Stimulated activated effector memory CD8-positive, alpha-beta T cell treated with anti-CD3 and anti-CD28 coated beads, Interleukin-12 subunit alpha, Interleukin-12 subunit beta, amount 100 ng/mL, for 72 hours (primary cell): ENCODE measurements around the gene SLC24A3.

Experiments
- ATAC-seq: fragments of 150-1000 bp; cut with Tn5 transposase; 2 replicates; pipeline ENCODE4 v1.10.0; 2021
- DNase-seq, 2 donors: peaks; one replicate each; pipeline ENCODE4 v3.0.0; 2021 to 2022; ENCODE audit warnings: low spot score in 2 of 2
- H3K27ac Mint-ChIP-seq: one replicate; pipeline ENCODE4 v1.8.0; 2022; ENCODE audit warnings: mild to moderate bottlenecking, mixed read lengths
- H3K36me3 Mint-ChIP-seq: one replicate; pipeline ENCODE4 v1.8.0; 2022; ENCODE audit warnings: mild to moderate bottlenecking, mixed read lengths
- H3K4me1 Mint-ChIP-seq: one replicate; pipeline ENCODE4 v1.8.0; 2022; ENCODE audit warnings: mixed read lengths
- H3K4me3 Mint-ChIP-seq: one replicate; pipeline ENCODE4 v1.8.0; 2022; ENCODE audit warnings: mild to moderate bottlenecking, mixed read lengths
- H3K9me3 Mint-ChIP-seq: one replicate; pipeline ENCODE4 v1.8.0; 2022; ENCODE audit warnings: mixed read lengths

Gene SLC24A3

DNA sequence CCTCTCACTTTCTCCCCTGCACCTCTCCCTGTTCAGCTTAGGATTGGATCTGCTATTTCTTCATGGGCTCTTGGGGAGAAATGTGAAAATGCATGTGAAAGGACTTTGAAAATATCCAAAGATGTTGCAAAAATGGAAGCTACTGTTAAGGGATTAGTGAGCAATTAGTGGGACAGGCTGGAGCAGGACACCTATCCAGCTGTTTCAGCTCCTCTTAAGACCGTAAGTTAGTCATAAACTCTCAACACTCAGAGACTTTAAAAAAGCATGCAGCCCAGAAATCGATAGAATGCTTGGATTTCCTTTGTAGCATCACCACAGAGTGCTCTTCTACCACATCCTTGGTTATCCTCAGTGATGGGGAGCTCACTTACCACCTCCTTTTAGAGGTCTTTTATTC, 88.7 kb downstream of the SLC24A3 start:
- no peaks in the 10 kb centered on the region for H3K36me3 Mint-ChIP-seq
- H3K27ac Mint-ChIP-seq, result no peak overlapping the region
- no peak overlapping the region for H3K4me3 Mint-ChIP-seq
- ATAC-seq (no peak), DNase-seq (no peak)
- peaks cover 3% of the 10 kb centered on the region for H3K9me3 Mint-ChIP-seq
- no peaks in the 10 kb centered on the region for H3K4me1 Mint-ChIP-seq

DNA sequence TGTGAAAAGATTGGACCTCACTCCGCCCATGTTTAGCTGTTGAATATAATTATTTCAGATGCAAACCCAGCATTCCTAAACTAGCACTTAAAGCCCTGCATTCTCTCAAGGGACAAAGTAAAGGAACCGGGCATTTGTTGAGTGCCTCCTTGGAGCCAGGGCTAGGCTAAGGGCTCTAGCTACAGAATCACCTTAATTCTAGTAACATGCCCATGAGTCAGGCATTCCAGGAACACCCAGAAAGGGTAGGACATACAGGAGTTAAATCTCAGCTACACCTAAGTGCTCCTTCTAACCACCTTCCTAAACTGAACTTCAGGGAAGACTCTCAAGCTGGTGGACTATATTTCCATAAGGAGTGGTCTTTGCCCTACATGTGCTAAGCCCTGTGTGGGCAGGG, 89.4 kb downstream of the SLC24A3 start:
- Mint-ChIP-seq H3K4me3 (no peak overlapping the region), H3K27ac (no peak overlapping the region), H3K36me3 (no peaks in the 10 kb centered on the region), H3K4me1 (no peaks in the 10 kb centered on the region), H3K9me3 (no peaks in the 10 kb centered on the region)
- DNase-seq, result no peak
- no peak for ATAC-seq

DNA sequence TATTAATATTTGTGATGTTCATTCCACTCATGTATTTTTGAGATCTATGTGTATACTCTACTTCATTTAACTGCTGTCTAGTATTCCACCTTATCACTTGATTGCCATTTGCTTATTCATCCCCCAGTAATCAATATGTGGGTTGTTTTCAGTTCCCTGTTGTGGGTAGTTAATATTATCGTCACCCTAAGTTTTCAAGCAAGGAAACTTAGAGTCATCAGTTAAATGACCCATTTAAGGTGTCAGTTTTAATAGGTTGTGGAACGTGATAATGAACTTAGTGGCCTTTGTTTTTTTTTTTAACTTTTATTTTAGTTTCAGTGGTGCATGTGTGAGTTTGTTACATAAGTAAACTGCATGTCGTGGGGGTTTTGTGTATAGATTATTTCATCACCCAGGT, 90.3 kb downstream of the SLC24A3 start:
- Mint-ChIP-seq H3K27ac (no peak overlapping the region), H3K36me3 (no peaks in the 10 kb centered on the region), H3K4me1 (no peaks in the 10 kb centered on the region), H3K4me3 (no peak overlapping the region), H3K9me3 (no peaks in the 10 kb centered on the region)
- ATAC-seq (no peak), DNase-seq (no peak)

DNA sequence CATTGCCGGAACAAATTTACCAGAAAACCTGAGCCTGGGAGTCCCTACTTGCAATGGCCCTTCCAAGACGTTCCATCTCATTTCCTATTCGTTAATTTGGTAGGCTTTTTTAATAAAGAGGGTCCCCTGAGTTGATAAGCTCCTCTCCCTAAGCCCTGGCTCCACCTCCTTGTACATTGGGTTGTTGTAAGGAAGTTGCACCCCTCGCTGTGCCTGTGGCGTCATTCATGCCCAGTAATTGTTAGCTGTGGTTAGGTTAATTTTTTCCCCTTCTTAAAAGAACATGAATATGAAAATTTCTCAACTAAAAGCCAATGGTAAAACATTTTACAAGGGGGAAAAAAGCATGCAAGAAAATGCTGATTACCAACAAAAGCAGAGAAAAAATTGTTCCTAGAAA, 91.9 kb downstream of the SLC24A3 start:
- Mint-ChIP-seq H3K36me3 (no peaks in the 10 kb centered on the region), H3K4me1 (no peaks in the 10 kb centered on the region), H3K4me3 (no peak overlapping the region), H3K27ac (no peak overlapping the region), H3K9me3 (no peaks in the 10 kb centered on the region)
- DNase-seq (no peak), ATAC-seq (no peak)

DNA sequence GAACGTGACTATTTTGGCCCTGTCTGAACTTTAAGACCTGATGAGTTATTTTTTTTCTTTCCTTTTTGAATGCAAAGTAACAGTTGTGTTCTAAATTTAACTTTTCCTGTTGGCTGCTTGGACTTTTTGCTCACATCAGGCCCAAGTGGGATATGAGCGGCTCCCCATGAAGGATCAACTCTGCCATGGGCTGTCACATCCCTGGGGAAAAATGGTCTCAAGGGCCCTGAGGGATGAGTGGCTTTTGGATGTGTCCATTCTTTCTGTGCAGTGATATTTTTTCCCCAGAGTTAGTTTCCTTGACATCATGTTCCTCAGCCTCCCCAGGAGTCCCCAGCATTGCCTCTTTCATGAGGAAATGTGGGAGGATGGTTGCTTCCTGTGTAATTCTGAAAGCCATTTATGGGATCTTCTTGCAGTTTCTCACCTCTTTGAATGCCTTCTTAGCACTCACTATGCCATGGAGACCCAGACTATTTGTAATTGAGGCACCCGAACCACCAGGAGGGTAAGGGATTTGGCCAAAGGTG, 92.5 kb downstream of the SLC24A3 start:
- H3K9me3 Mint-ChIP-seq, result no peaks in the 10 kb centered on the region
- no peak overlapping the region for H3K4me3 Mint-ChIP-seq
- ATAC-seq, result no peak
- no peak for DNase-seq
- no peak overlapping the region for H3K27ac Mint-ChIP-seq
- no peaks in the 10 kb centered on the region for H3K36me3 Mint-ChIP-seq
- H3K4me1 Mint-ChIP-seq, result no peaks in the 10 kb centered on the region

DNA sequence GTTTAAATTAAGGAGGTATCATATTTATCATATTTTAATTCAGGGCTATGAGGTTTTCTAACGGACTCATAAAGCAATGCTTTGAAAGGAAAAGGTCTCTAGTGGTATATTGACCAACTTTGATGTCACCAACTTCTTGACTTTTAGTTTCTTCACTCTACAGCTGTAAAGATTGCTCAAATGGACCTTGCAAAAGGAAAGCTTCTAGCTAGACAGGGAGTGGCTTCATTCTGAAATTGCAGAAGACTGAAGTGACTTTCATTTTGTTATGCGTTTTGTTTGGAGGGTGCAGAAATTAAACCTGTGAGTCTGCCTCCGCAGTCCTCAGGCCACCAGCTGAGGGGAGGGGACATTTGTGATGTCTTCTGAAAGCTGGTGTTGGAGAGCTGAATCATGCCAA, 95.7 kb downstream of the SLC24A3 start:
- Mint-ChIP-seq H3K4me1 (no peaks in the 10 kb centered on the region), H3K9me3 (no peaks in the 10 kb centered on the region), H3K36me3 (no peaks in the 10 kb centered on the region), H3K27ac (no peak overlapping the region), H3K4me3 (no peak overlapping the region)
- DNase-seq (no peak), ATAC-seq (no peak)

DNA sequence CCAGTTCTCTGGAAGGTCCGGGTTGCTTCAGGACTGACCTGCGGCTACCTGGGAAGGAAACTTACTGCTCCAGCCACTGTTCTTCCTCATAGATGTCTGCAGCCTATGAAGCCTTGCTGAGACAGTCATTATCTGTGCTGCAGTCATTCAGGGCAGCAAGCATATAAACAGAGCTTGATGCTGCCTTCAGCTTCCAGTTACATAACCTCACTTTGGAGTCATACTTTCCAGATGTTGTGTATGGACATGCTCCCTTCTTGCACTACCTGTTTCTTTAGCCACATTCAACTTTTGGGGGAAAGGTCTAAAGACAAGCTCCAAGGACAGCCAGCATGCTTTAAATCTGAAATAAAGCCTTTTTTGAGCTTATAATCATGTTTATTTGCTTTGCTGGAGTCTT, 98.1 kb downstream of the SLC24A3 start:
- no peak for DNase-seq
- no peaks in the 10 kb centered on the region for H3K36me3 Mint-ChIP-seq
- H3K4me3 Mint-ChIP-seq, result no peak overlapping the region
- H3K4me1 Mint-ChIP-seq, result no peaks in the 10 kb centered on the region
- no peak for ATAC-seq
- no peaks in the 10 kb centered on the region for H3K9me3 Mint-ChIP-seq
- H3K27ac Mint-ChIP-seq, result no peak overlapping the region

DNA sequence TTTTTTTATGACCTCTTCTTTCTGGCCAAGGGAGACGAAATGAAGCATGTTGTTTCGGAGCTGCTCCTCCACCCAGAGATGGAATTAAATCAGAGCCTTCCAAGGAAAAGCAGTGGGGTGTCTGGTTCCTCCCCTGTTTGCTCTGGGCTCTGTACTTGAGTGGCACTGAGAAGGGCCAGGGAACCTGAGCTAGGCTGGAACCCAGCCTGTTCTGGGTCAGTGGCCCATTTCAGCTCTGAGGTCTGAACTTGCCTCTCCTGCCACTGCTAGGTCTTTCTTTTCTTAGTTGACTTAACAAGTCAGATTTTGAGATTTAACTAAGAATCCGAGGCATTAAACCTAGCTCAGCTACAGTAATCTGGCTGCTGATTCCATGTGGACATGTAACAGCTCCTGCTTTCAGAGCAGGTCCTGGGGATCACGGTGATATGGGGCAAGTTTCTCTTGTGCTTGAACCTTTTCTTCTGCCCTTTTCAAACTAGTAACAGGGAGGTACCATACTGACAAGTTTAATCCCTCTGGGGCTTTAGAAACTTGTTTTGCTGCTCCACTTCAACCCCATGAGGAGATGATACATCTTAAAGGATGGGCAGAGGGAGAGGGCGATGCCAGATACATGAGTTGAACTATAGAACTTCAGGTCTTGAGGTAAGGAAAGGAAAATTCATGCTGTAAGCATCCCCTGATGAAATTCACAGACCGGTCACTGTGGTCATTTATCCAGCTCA, 101.1 kb downstream of the SLC24A3 start:
- no peaks in the 10 kb centered on the region for H3K36me3 Mint-ChIP-seq
- no peaks in the 10 kb centered on the region for H3K9me3 Mint-ChIP-seq
- ATAC-seq (no peak), DNase-seq (no peak)
- H3K4me1 Mint-ChIP-seq, result no peaks in the 10 kb centered on the region
- H3K4me3 Mint-ChIP-seq, result no peak overlapping the region
- no peak overlapping the region for H3K27ac Mint-ChIP-seq

DNA sequence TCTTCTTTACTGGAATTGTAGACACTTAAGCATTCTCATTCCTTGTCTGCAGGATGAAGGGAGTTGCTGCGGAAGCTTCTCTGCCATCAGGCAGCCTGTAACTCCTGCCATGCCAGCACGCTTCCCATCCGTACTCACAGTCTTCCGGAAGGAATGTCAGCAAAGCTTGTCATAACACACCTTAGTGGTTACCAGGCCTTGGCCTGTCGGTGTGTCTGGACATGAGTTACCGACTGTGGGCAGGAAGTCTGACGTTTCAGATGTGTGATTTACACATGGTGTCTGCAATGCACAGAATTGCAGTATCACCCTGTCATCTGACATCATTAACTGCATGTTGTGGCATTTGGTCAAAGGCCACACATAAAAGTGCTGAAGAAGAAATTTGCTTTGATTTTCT, 102.2 kb downstream of the SLC24A3 start:
- Mint-ChIP-seq H3K4me1 (no peaks in the 10 kb centered on the region), H3K36me3 (no peaks in the 10 kb centered on the region), H3K4me3 (no peak overlapping the region), H3K9me3 (no peaks in the 10 kb centered on the region), H3K27ac (no peak overlapping the region)
- ATAC-seq, result no peak
- no peak for DNase-seq

DNA sequence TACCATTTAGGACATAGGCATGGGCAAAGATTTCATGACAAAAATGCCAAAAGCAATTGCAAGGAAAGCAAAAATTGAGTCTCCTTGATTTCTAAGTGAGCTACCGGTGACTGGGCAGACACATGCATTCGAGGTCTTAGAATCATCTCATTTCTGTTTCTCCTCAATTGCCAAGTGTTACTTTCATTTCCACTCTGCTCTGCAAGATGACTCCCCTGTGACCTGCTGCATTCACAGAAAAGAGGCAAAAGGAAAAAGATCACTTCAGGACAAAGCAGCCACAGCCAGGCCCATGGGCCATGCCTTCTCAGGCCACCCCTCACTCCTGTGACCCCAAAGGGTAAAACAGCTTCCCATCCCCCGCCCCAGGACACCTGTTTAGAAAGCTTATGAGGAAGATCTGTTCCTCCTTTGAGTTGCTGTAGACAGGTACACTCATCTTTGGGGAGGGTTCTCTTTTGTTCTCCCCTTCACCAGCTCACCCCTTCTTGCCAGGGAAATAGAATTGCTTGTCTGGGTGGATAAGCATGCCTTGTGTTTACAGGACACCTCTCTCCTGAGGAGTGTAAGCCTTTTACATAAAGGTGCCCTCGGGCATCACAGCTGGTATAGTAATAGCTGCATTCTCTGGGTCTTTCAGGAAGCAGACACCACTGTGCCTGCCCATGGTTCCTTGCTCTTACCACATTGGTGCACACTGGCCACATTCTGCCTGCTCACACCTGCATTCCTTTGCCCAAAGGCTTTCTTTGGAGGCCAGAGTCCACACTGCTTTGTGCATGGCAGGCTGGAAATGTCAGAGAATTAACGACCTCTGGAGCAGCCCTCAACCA, 105.0 kb downstream of the SLC24A3 start:
- H3K27ac Mint-ChIP-seq, result no peak overlapping the region
- H3K4me1 Mint-ChIP-seq, result no peaks in the 10 kb centered on the region
- ATAC-seq (peak; percentile 70), DNase-seq (no peak)
- peaks cover 3% of the 10 kb centered on the region for H3K9me3 Mint-ChIP-seq
- H3K36me3 Mint-ChIP-seq, result no peaks in the 10 kb centered on the region
- no peak overlapping the region for H3K4me3 Mint-ChIP-seq

DNA sequence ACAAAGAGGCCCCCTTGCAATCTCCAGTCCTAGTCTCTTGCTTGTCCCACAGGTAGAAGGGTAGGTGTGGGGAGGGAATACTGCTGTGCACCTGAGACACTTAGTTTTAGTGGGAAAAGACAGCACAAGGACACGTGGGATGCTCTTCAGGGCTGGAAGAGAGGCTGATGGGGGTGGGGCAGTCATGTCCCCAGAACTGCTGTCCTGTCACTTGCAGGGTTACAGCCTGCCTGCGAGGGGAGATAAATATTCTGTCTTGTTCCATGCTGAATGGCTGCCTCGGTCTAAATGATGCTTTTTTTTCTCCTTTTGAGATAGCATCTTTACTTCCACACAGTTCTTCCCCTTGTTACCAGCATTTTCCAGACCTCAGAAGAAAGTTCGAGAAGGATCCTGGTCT, 106.2 kb downstream of the SLC24A3 start:
- H3K4me1 Mint-ChIP-seq, result no peaks in the 10 kb centered on the region
- no peaks in the 10 kb centered on the region for H3K36me3 Mint-ChIP-seq
- DNase-seq (no peak), ATAC-seq (no peak)
- H3K27ac Mint-ChIP-seq, result no peak overlapping the region
- H3K9me3 Mint-ChIP-seq, result peaks cover 5% of the 10 kb centered on the region
- no peak overlapping the region for H3K4me3 Mint-ChIP-seq

DNA sequence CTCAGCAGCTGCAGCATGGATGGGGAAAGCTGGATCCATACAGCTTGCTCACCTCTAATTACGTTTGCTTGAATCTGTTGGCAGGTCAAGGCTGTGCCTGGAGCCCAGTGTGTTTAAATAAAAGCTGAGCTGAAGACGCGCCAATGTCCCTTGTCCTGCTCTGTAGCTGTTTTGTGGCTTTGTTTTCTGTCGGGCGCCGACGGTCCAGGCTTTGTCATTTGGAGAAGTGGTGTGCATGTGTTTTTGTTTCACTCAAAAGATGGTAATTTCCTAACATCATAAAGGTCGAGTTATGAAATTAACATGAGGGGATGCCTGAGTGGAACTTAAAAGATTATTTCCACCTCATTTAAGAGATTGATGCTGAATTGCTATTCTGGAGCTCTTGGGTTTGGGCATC, 107.6 kb downstream of the SLC24A3 start:
- Mint-ChIP-seq H3K36me3 (no peaks in the 10 kb centered on the region), H3K4me3 (no peak overlapping the region), H3K9me3 (peaks cover 5% of the 10 kb centered on the region), H3K27ac (no peak overlapping the region), H3K4me1 (no peaks in the 10 kb centered on the region)
- ATAC-seq, result no peak
- no peak for DNase-seq

DNA sequence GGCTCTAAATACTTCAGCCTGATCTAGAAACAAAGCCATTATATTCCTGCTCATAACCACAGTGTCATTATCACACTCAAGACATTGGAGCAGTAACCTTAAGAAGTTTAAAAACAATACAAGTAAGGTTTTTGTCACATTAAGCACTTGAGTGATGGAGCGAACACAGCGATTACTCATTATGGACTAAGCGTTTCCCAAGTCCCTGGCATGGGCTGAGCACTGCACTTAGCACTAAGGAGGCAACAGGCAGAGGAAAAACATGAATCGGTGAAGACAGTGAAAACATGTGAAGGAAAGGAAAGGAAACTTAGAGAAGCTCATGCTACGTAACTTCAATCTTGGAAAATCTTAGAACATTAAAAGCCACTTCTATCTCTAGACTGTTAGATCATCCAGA, 108.7 kb downstream of the SLC24A3 start:
- no peak for ATAC-seq
- Mint-ChIP-seq H3K27ac (no peak overlapping the region), H3K9me3 (peaks cover 5% of the 10 kb centered on the region), H3K36me3 (no peaks in the 10 kb centered on the region), H3K4me3 (no peak overlapping the region), H3K4me1 (no peaks in the 10 kb centered on the region)
- no peak for DNase-seq

DNA sequence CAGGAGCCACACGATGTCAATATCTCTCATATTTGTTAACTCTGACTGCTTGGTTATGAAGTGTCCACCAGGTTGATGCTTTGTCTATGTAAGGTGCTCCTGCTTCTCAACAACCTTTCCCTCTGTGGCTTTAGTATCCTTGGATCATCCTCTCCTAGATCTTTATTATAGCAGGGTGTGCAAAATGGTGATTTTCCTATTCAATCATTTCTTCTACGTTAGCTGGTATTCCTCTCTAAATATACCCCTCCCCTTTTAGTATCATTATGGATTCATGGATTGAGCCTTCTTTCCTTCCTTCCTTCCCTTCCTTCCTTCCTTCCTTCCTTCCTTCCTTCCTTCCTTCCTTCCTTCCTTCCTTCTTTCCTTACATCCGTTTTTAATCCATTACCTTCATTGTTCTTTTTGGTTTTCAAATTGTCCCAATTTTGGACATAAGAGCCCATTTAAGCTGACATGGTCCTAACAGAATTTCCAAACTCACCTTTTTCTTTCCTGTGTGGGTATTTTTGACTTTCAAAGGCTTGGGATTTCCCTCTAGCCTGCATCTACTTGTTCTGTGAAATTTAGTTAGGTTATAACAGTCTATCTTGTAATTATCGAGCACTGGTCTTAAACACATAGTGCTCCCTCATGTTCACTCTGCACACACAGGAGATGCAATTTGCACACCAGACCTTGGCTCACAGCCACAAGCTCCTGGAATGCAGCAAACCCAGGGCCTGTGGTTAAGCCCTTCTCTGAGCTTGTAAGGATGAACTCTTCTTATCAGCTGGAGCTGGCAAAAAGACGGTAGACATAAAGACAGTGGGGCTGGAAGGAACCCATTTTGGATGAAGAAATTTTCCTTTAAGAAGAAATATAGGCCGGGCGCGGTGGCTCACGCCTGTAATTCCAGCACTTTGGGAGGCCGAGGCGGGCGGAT, 109.9 kb downstream of the SLC24A3 start:
- Mint-ChIP-seq H3K4me3 (no peak overlapping the region), H3K36me3 (no peaks in the 10 kb centered on the region), H3K27ac (no peak overlapping the region), H3K9me3 (peaks cover 5% of the 10 kb centered on the region), H3K4me1 (no peaks in the 10 kb centered on the region)
- ATAC-seq (no peak), DNase-seq (no peak)

DNA sequence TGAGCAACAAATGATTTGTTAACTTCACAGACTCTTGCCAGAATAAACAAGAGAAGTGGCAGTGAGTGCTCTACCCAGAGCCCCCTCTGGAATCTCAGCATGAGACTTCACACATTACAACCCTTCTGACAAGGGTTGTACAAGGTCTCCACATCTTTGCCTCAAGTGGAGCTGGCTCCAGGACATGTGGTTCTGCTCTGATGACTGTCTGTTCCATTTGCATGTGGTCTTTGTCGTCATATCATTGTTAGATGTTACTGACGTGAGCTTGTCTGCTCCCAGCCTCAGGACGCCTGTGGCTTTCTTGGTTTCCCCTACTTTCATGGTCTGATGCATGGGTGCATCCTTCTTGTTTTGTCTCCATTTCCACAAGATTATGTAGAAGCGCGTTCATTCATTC, 115.0 kb downstream of the SLC24A3 start:
- Mint-ChIP-seq H3K4me1 (peaks cover 6% of the 10 kb centered on the region), H3K36me3 (no peaks in the 10 kb centered on the region), H3K4me3 (no peak overlapping the region), H3K9me3 (peaks cover 11% of the 10 kb centered on the region), H3K27ac (no peak overlapping the region)
- ATAC-seq (no peak), DNase-seq (no peak)
